H1 (cell line): ENCODE results near the gene EEIG2. TPM values are rescaled to one million over a fixed set of nuclear protein-coding genes. Genes with fewer than 3 reads are reported as not detected.

Experiments
- ASH2L ChIP-seq: fragments of 200-600, 300-600 bp; sonication (generic); IDR thresholded peaks from one replicate; pipeline ENCODE4 v1.7.1; 2017; ENCODE audit warnings: low read length
- BCL11A ChIP-seq, 2 experiments: IDR thresholded peaks; one replicate each; pipeline ENCODE4 v1.6.1; 2011; ENCODE audit warnings: low read depth in 2 of 2, low read length in 2 of 2, mild to moderate bottlenecking in 2 of 2
- BRCA1 ChIP-seq: IDR thresholded peaks from 2 replicates; pipeline ENCODE4 v1.6.1; 2012; ENCODE audit warnings: low read depth, low read length, improper control_type of control experiment
- CHD2 ChIP-seq: IDR thresholded peaks from 2 replicates; pipeline ENCODE4 v1.6.1; 2012; ENCODE audit warnings: low read length, improper control_type of control experiment
- FOSL1 ChIP-seq: IDR thresholded peaks from 2 replicates; pipeline ENCODE4 v1.6.1; 2011; ENCODE audit warnings: mild to moderate bottlenecking, low read depth, low read length, moderate library complexity; ENCODE audit not compliant: insufficient read depth
- KDM1A ChIP-seq: fragments of 200-600, 300-600 bp; sonication (generic); IDR thresholded peaks from 2 replicates; pipeline ENCODE4 v1.7.1; 2016; ENCODE audit warnings: mild to moderate bottlenecking, low read length, borderline replicate concordance
- polyA plus RNA-seq, 7 experiments: library from polyadenylated mRNA; depleted of rRNA in 3 of 7; stranded (reverse) in 5 of 7; unstranded in 2 of 7; fragments of >200 nt in 5 of 7; fragments of 200-250 nt in 2 of 7; gene quantifications; 1 replicate in 5 of 7; 2 replicates in 1 of 7; 4 replicates in 1 of 7; pipeline versions ENCODE4 v1.2.1 to v1.2.3, GENCODE V29; 2011 to 2013; ENCODE audit warnings: missing spikeins in 2 of 7, mixed read lengths in 2 of 7
- total RNA-seq: library from RNA; stranded (reverse); fragmentation: NEBNext Ultra II Directional; extraction: Animal tissue kit (Norgen Biotek cat#: 25700); gene quantifications from 2 replicates; pipeline ENCODE4 v1.2.1, GENCODE V29; 2021
- TF ChIP-seq, protein P1 (sequence below): IDR thresholded peaks from 2 replicates; pipeline ENCODE4 v1.6.1; 2011; ENCODE audit warnings: low read length, improper control_type of control experiment

EEIG2 gene
- total and polyA plus RNA-seq, 2 of the 8 experiments (the other 6 are each of a cell fraction or from before 2014, with no cell fraction given), result 6.1 to 20.1 TPM

GRCh38 chr1:108531444-108531843, 28.5 kb upstream of the EEIG2 start (continued):
- TF ChIP-seq, protein P1, sequence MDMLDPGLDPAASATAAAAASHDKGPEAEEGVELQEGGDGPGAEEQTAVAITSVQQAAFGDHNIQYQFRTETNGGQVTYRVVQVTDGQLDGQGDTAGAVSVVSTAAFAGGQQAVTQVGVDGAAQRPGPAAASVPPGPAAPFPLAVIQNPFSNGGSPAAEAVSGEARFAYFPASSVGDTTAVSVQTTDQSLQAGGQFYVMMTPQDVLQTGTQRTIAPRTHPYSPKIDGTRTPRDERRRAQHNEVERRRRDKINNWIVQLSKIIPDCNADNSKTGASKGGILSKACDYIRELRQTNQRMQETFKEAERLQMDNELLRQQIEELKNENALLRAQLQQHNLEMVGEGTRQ, result no peak
- TF ChIP-seq BRCA1 (no peak), FOSL1 (no peak), ASH2L (no peak), KDM1A (no peak), BCL11A (IDR thresholded peaks at IDR 0.05; ENCODE audit: low read depth in 2 of 2, low read length in 2 of 2) (no peak), CHD2 (no peak)
